ENCODE data around the gene TOR2A. TPM values are rescaled to one million over a fixed set of nuclear protein-coding genes. Genes with fewer than 3 reads are reported as not detected.

The TOR2A gene
- total RNA-seq, 1 donor from 2014 or later = 6.4 TPM

GRCh38 chr9:127742435-127743088, 7.5 kb upstream of the TOR2A start:
- no peak overlapping the region for H3K4me3 Mint-ChIP-seq (ENCODE audit: unreplicated experiment)
- peaks cover 4% of the 10 kb centered on the region for H3K36me3 Mint-ChIP-seq (ENCODE audit: low read depth)
- no peak for TF ChIP-seq CTCF (IDR thresholded peaks at IDR 0.05)

GRCh38 chr9:127741831-127742434, 6.8 kb upstream of the TOR2A start:
- TF ChIP-seq CTCF (IDR thresholded peaks at IDR 0.05) = no peak
- H3K4me3 Mint-ChIP-seq (ENCODE audit: unreplicated experiment) = no peak overlapping the region
- DNase-seq (ENCODE audit: low spot score) = no peak
- H3K27me3 Mint-ChIP-seq (ENCODE audit: low read depth) = no peaks in the 10 kb centered on the region
- no peaks in the 10 kb centered on the region for H3K9me3 Mint-ChIP-seq (ENCODE audit: low read depth)
- H3K27ac Mint-ChIP-seq (ENCODE audit: unreplicated experiment) = no peak overlapping the region
- peaks cover 1% of the 10 kb centered on the region for H3K36me3 Mint-ChIP-seq (ENCODE audit: low read depth)
- H3K4me1 Mint-ChIP-seq (ENCODE audit: low read depth) = no peaks in the 10 kb centered on the region

More at GRCh38 chr9:127742435-127743088, 7.5 kb upstream of the TOR2A start:
- DNase-seq (ENCODE audit: low spot score) = no peak
- Mint-ChIP-seq H3K27ac (ENCODE audit: unreplicated experiment) (no peak overlapping the region), H3K9me3 (ENCODE audit: low read depth) (no peaks in the 10 kb centered on the region), H3K27me3 (ENCODE audit: low read depth) (no peaks in the 10 kb centered on the region), H3K4me1 (ENCODE audit: low read depth) (no peaks in the 10 kb centered on the region)

GRCh38 chr9:127739614-127740330, 4.7 kb upstream of the TOR2A start:
- peaks cover 1% of the 10 kb centered on the region for H3K36me3 Mint-ChIP-seq (ENCODE audit: low read depth)
- no peak overlapping the region for H3K27ac Mint-ChIP-seq (ENCODE audit: unreplicated experiment)
- no peaks in the 10 kb centered on the region for H3K9me3 Mint-ChIP-seq (ENCODE audit: low read depth)
- TF ChIP-seq CTCF (IDR thresholded peaks at IDR 0.05) = no peak
- H3K4me1 Mint-ChIP-seq (ENCODE audit: low read depth) = peaks cover 5% of the 10 kb centered on the region
- no peaks in the 10 kb centered on the region for H3K27me3 Mint-ChIP-seq (ENCODE audit: low read depth)
- no peak for DNase-seq (ENCODE audit: low spot score)
- no peak overlapping the region for H3K4me3 Mint-ChIP-seq (ENCODE audit: unreplicated experiment)

- H3K27ac Mint-ChIP-seq (ENCODE audit: unreplicated experiment) = no peak overlapping the region
Measured at GRCh38 chr9:127738666-127739065, 3.6 kb upstream of the TOR2A start.

More at GRCh38 chr9:127738666-127739065, 3.6 kb upstream of the TOR2A start:
- no peak for TF ChIP-seq CTCF (IDR thresholded peaks at IDR 0.05)
- DNase-seq (ENCODE audit: low spot score) = no peak
- H3K36me3 Mint-ChIP-seq (ENCODE audit: low read depth) = peaks cover 1% of the 10 kb centered on the region
- H3K4me1 Mint-ChIP-seq (ENCODE audit: low read depth) = peaks cover 13% of the 10 kb centered on the region
- H3K9me3 Mint-ChIP-seq (ENCODE audit: low read depth) = no peaks in the 10 kb centered on the region
- H3K27me3 Mint-ChIP-seq (ENCODE audit: low read depth) = no peaks in the 10 kb centered on the region
- H3K4me3 Mint-ChIP-seq (ENCODE audit: unreplicated experiment) = no peak overlapping the region
